Upper lobe of left lung (tissue), 4 donors: Measurements from ENCODE around the gene FRYL.

Source experiments
- POLR2AphosphoS5 ChIP-seq, 2 donors: sonication (generic); formaldehyde crosslinking; IDR thresholded peaks; one replicate each; pipeline ENCODE4 v1.5.1; 2017; ENCODE audit warnings: antibody characterized with exemption in 2 of 2
- TF ChIP-seq, protein P1 (sequence below), 6 experiments: fragments of 450-650 bp in 4 of 6; fragments of 200-600 bp in 2 of 6; sonication (generic) in 2 of 6; IDR thresholded peaks; one replicate each; pipeline ENCODE4 v1.5.1; 2016 to 2019; ENCODE audit warnings: antibody characterized with exemption in 6 of 6

DNA sequence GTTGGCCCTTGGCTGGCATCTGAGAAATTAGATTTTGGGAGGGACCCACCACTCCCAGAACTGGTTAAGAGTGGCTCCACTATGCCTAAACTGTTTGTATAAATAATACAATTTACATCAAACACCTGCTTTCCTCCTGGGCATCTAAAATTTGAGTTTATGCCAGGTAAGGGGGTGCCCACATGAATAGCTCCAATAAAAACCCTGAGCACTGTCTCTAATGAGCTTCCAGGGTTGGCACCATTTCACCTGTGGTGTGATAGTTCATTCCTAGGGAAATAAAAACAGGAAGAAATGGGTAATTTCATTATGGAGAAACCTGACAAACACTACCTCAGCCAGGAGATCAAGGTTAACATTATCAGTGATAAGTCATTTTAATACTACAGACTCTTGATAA lies 119.7 kb downstream of the FRYL start:
- TF ChIP-seq, protein P1, sequence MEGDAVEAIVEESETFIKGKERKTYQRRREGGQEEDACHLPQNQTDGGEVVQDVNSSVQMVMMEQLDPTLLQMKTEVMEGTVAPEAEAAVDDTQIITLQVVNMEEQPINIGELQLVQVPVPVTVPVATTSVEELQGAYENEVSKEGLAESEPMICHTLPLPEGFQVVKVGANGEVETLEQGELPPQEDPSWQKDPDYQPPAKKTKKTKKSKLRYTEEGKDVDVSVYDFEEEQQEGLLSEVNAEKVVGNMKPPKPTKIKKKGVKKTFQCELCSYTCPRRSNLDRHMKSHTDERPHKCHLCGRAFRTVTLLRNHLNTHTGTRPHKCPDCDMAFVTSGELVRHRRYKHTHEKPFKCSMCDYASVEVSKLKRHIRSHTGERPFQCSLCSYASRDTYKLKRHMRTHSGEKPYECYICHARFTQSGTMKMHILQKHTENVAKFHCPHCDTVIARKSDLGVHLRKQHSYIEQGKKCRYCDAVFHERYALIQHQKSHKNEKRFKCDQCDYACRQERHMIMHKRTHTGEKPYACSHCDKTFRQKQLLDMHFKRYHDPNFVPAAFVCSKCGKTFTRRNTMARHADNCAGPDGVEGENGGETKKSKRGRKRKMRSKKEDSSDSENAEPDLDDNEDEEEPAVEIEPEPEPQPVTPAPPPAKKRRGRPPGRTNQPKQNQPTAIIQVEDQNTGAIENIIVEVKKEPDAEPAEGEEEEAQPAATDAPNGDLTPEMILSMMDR (IDR thresholded peaks at IDR 0.05) = no peak
- no peak for TF ChIP-seq POLR2AphosphoS5 (IDR thresholded peaks at IDR 0.05)
